HG03558 (cell line): ENCODE data around the gene CXCL14.
A peak's percentile ranks its signal among the peaks of the same experiment; 100 is the strongest.

Experiments used
- ATAC-seq: cut with Tn5 transposase; IDR thresholded peaks from one replicate; pipeline ENCODE4 v1.9.1; 2021; ENCODE audit warnings: moderate number of reproducible peaks; ENCODE audit not compliant: unreplicated experiment; ENCODE audit errors: extremely low read depth

The CXCL14 gene

DNA sequence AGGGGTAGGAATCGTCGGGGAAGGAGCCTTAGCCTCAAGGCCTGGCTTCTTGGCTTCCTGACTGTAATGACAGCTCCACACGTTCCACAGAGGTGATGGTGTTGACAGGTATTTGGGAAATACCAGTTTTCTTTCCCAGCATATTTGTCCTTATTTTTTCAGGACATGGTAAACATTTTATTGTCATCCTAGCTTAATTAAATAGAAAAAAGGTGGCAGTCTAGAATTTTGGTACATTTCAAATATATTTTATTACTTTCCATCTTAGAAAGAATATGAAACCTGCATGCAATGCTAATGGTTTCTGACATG is 8.4 kb downstream of the CXCL14 start:
- ATAC-seq = no peak

DNA sequence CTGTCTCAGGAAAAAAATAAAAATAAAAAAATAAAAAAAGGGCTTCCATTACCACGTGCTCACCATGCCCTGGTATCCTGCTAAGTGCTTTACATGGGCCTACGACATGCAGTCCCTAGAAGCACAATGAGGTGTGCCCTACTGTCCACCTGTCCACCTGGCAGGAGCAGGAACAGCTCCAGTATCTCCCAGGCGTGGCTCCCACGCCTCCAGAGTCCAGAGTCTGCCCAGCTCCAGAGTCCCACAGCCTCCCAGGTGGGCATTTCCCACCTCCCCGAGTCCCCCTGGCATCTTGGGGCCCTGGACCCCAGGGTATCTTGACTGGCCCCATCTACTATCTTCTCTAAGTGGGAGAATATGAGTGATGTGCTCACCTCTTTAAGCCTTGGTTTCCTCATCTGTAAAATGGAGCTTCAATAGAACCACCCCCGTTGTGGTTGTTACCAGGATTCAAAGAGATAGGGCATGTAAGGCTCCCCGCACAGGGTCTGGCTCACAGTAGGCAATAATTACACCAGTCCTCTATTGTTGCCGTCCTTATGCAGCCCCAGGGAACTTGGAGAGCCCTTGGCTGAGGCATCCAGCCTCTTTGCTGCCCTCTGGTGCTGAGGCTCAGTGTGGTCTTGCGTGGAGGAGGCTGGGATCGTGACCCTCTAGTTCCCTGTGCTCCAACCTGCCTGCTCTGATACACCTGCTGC is 8.9 kb downstream of the CXCL14 start:
- no peak for ATAC-seq

DNA sequence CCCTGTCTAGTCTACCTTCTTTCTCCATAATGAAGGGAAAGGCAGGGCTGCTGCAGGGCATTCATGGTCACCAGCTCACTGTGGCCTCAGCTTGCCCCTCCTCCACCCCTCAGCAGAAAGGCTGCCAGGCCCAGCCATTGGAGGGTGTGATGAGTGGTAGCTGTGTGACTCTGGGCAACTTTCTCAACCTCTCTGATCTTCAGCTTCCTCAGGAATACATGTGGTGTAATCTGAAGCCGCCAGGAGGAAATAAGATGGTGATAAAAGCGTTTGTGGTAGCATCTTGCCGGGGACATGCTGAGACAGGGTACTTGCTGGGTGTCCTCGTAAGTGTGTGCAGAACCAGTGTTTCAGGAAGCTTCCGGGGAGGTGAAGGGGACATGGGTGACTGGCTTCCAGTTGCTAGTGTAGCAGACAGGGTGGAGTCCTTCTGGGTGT is 9.8 kb downstream of the CXCL14 start:
- ATAC-seq = no peak

DNA sequence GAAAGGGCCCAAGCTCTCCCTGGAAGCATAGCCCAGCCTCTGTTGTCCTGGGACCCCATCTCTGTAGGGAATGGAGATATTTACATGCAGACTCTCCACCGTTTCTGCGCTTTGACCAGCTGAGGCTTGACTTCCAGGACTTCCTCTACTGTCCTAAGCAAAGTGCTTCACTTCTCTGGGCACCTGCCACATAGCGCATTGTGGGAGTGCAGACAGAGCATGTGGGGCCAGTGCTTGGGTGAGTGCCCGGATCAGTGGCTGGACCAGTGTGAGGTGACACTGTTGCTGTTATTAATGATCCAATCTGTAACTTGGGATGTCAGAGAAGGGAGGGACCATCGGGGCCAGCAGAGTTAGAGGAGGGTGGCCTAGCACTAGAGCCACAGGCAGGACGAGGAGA is 10.5 kb downstream of the CXCL14 start:
- no peak for ATAC-seq

DNA sequence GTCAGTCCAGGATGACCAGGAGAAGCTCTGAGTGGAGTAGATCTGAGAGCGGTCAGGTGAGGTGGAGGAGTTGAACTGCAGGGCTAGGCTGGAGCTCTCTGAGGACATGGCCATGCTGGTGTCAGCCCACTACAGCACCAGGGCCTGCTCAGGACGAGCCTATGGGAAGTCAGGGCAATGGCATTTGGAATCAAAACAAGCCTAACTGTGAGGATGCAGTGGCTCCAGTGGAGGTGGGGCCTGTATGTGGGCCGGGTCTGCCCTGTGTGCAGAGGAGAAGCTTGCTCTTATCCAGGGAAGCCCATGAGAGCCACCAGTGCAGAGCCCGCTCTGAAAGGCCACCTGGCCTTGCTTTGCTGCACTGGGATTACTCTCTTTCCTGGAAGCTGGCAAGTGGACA is 11.1 kb downstream of the CXCL14 start:
- no peak for ATAC-seq

DNA sequence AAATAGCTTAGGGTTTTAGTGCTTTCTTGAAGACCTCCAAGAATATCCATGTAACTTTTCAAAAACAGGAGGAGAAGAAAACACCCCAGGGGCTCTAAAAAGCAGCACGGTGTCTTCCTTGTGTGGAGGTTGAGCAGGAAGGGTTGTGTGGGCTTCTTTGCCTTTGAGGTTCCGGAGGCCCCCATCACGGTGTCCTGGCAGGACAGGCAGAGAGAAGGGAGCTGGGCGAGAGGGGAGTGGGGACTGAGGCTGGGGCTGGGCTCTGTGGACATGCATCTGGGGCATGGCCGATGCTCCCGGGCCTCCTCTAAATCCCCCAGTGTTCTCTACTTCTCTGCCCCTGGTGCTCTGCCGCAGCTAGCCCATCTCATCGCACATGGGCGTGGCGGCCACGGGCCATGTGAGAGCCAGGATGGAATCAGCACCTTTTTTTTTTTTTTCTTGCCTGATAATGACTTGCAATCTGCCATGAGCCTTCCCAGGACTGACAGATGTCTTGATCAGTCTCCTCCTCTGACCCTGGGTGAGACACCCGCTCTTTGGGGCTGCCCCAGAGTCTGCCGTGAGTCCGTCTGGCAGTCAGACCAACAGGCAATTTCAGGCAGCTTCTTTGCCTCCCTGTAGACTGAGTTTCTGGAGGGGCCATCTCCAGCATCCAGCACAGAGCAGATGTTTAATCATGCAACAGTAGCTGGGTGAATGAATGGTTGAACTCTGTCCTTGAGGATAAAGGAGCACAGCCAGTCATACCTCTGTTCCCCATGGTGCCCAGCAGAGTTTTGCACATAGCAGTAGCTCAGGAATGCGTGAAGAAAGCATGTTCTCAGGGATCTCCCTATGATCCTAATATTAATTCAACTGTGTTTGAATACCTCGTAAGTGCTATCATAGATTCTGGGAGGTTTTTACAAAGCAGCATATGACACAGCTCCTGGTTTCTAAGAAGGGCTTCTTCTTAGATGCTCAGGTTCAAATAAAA is 12.1 kb downstream of the CXCL14 start:
- no peak for ATAC-seq

DNA sequence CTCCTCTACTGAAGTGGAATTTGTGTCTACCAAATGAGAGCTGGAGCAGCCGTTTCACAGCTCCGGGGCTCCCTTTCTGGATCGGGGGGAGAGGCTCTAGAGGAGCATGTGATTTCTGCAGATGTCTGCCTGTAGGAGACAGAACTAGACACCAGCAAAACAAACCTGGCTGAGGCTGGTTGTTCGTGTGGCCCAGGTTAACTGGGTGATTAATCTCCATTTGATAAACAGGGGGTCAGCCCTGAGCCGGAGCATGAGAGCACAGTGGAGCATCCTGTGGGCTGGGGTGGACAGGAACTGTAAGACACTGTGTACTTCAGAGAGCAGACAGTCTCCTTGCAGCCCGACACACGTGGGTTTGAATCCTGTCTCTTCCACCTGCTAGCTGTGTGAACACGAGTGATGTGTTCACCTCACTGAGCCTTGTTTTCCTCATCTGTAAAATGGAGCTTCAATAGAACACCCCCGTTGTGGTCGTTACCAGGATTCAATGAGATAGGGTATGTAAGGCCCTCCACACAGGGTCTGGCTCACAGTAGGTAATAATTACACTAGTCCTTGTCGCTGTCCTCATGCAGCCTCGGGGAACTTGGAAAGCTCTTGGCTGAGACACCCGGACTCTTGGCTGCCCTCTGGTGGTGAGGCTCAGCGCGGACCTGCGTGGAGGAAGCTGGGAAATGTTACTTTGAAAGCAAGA is 12.9 kb downstream of the CXCL14 start:
- no peak for ATAC-seq

DNA sequence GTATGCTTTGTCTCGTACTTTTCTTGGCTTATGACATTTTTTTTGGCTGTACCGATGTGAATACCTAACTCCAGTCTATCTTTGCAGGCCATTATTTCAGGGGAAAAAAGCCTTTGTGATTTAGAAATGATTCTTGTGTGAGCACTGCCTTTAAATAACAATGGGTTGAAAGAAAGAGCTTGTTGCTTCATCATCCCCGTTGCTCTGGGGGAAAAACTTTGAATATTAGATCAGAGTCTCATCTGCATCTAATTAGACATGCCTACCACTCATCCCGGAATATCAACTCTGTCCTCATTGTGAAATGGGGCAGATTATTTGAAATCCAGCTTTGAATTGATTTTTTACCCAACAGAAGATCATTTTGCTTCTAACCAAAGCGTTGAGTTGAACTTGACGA is 13.5 kb downstream of the CXCL14 start:
- ATAC-seq = no peak

DNA sequence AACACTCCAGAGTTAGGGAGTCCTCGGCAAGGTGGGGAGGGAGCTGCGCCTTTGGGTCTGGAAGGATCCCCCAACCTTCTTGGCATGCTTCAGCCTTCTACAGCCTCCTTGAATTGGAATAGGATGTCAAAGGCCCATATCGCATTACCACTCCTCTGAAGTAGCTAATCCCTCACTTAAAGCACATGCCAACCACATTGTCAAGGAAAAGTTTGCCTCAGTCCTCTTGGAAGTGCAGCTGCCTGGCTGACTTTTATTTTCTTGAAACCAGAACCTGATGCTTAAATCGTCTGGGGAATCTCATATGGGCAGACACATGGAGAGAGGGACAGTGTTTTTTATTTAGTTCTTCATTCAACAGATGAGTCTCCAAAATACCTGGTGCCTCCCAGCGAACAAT is 14.5 kb downstream of the CXCL14 start:
- ATAC-seq = no peak

DNA sequence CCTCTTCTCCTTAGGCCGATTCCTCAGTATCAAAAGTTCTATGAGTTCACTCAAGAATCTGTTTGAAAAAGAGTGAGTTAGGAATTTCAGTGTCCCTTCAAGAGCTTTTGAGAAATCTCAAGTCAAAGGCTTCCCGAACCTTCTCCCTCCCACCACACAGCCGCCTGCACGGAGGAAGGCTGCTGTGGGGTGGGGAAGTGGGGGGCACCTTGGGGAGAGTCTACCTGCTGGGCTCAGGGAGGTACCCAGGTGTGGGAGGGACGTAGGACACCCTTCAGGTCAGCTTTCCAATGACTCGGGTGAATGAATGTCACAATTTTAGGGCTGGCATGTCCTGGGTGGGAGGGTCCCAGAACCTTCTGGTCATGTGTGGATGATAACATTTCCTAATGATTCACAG is 17.5 kb downstream of the CXCL14 start:
- ATAC-seq = no peak

DNA sequence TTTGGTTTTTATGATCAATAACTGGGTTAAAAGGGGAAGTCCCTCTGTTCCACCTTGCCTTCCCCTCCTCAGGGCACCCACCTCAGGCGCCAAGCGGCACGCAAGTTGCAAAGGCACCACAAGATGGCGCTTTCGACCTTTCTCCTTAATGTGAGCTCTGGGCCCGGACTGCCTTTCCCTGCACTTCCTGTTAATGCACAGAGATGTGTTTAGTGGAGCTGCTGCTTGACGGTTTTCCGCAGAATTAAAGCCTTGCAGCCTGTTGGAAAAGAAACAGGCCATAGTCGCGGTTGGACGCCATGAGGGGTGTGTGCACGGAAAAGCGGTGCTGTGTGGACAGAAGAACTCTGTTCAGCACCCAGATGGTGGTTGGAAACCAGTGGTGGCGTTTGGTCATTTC is 17.9 kb downstream of the CXCL14 start:
- ATAC-seq = peak; percentile 78

DNA sequence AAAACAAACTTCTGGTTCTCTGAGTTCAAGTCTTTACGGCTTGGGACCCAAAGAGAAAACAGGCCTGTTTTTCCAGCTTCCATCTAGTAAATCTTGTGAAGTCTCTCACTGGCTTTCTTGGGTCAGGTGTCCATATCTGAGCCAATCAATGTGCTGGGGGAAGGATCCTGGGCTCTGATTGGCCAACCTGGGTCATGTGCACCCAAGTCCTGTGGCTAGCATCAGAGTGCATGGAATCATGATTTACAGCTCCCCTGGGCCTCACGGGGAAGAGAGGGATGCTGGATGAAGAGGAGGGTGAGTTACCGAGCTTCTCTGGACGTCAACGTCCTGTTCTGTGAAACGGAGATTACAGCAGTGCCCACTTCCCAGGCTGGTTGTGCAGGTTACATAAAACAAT is 19.4 kb downstream of the CXCL14 start:
- ATAC-seq = no peak

DNA sequence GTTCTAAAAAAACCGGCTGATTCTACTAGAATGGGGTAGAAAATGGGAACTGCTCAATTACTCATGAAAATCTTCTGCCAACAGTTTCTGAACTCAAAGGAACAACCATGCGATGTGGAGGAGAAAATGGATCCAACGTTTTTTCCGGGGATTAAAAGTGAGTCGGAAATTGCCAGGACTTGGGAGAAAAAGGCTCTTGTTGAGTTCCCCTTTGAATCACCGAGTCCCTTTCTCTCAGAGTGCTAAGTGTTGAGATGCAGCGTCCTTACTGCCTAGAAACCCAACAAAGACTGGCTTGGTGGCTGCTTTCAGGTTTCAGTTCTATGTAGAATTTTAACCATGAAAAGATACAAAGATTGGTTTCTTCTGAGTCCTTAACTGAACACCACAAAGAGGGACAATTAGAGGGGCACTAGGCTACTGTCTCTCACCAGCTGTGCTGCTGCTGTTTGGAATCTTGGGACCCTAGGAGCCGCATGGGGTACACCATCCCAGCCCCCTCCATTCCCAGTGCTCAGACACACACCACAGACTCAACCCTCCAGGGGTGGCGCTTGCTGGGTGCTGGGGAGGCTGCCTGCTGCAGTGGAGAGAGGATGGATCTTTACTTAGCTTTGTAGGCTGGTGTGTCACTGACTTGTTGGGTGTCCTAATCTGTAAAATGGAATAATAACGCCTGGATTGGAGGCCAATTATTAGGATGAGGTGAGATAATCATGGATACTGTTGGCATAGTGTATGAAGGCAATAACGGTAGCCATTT is 21.5 kb downstream of the CXCL14 start:
- no peak for ATAC-seq

DNA sequence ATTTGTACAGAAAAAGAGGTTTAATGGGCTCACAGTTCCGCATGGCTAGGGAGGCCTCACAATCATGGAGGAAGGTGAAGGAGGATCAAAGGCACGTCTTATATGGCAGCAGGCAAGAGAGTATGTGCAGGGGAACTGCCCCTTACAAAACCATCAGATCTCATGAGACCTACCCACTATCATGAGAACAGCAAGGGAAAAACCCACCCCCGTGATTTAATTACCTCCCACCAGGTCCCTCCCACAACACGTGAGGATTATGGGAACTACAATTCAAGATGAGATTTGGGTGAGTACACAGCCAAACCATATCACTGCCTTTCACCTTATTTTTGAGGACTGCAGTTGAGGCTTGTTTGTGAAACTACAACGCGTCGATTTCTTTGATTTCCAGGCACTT is 22.2 kb downstream of the CXCL14 start:
- ATAC-seq = no peak

DNA sequence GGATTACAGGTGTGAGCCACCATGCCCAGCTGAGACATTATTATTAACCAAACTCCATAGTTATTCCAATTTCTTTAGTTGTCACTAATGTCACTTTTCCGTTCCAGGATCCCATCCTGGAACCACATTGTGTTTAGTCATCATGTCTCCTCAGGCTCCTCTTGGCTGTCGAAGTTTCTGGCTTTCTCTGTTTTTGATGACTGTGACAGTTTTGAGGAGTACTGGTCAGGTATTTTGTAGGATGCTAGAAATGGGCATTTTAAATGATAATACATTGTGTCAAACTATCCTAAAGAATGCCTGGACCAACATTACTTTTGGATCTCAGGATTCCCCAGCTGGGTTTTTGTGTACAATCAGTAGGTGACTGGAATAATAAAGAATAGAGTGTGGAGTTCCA is 23.3 kb downstream of the CXCL14 start:
- ATAC-seq = no peak

DNA sequence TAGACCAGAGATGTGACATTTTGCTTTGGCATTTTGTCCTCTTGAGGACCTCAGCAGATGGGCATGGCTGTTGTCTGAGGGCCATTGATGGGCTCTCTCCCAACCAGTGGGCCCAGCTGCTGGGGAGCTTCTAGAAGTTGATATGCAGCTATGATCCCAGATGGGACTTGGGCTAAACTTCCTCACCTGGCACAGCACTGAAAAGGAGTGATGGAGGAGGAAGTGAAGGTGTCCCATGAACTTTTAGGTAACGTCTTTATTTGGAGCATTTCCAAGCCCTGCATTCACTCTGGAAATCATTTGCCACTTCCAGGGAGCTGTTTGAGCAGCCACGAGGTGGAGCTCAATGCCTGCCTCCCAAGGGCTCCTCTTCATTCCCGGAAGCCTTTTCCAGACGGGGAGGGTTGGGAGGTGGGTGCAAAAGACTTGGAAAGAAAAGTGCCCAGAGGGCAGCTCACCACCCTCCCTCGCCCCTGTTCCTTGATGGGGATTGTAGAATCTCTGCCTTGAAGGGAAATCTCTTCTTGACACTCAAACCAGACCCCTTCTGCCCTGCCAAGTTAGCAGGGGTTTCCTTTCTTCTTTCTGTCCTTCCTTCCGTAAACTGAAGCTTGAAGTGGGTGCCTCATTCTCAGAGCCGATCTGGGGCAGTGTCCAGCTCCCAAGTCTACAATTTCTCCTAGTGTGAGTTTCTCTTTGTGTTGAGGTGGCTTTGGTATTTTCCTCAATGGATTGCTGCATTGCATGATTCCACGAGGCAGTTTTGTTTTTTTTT is 24.9 kb downstream of the CXCL14 start:
- no peak for ATAC-seq

DNA sequence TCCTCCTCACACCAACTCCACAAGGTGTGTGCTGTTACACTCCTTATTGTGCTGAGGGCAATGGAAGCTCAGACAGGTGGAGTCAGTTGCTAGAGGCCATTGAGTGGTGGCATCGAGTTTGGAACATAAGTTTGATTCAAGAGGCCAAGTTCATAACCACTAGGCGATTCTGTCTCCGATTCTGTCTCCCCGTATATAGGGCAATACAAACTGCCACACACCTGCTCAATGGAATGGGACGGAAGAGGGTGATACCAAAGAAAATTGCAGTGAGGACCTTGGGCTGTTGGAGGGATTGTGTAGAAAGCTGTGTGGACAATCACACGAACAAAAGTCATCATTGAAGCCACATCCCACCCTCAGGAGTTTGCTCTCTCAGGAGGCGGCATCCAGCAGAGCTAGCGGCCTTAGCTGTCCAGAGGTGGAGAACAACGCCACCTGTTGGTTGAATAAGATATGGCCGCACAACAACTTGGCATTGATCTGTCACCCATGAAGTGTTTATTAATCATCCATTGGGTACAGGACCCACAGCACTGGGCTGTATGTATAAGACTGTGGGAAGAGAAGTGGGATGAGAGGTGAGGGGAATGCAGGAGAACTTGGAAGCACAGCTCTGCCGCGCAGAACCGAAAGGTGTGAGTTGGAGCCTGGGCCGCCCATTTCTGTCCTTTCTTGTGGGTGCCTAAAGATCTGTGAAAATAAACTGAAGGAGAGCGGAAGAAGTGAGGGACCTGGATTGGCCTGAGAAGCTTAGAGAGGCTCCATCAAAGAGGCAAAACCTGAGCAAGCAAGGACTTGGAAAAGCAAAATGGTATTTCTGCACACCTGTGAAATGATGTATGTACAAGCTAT is 27.0 kb downstream of the CXCL14 start:
- peak; percentile 59 for ATAC-seq

DNA sequence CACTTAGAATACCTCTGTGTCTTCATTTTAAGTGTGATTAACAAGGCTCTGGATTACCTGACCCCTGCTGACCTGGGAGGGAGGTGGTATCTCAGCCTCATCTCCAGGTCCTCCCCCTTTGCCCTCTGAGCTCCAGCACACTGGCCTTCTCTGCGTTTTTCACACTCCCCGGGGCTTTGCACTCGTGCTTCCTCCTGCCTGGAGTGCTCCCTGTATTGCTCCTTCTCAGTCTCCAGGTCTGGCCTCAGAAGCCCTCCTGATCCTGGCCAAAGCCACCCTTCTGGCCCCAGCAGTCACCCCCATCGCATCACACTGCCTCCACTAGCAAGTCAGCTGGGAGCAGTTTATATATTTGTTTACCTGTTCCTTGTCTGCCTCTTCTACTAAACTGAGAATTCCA is 29.4 kb downstream of the CXCL14 start:
- ATAC-seq = no peak
